Fibroblast of lung (primary cell): ENCODE measurements around the gene MBNL2.

Source experiments
- CTCF ChIP-seq, 2 donors: IDR thresholded peaks in 1 of 2; conservative IDR thresholded peaks in 1 of 2; 1 replicate in 1 of 2; 2 replicates in 1 of 2; pipeline ENCODE4 v1.5.1; 2011 to 2012; ENCODE audit warnings: low read length in 2 of 2, control low read depth in 1 of 2, inconsistent platforms in 1 of 2, low read depth in 1 of 2, mild to moderate bottlenecking in 1 of 2
- EZH2 ChIP-seq: IDR thresholded peaks from 2 replicates; pipeline ENCODE4 v1.5.1; 2012; ENCODE audit warnings: low read length, control low read depth, mild to moderate bottlenecking; ENCODE audit errors: missing control alignments

GRCh38 chr13:97196340-97196739 is 25.8 kb upstream of the MBNL2 start:
- TF ChIP-seq CTCF (conservative IDR thresholded peaks at IDR 0.05 in 1 of 2, IDR thresholded peaks at IDR 0.05 in 1 of 2; ENCODE audit: low read depth in 1 of 2, low read length in 2 of 2) (no peak), EZH2 (no peak)
